Cardiac muscle cell (in vitro differentiated cells and primary cell): ENCODE data around the gene THG1L. TPM values are rescaled to one million over a fixed set of nuclear protein-coding genes. Genes with fewer than 3 reads are reported as not detected.

Source experiments
- DNase-seq, 2 donors: peaks; one replicate each; pipeline versions ENCODE4 v3.0.0 to v3.0.0-alpha.2; 2010 to 2017; ENCODE audit warnings: low read depth in 1 of 2, low spot score in 1 of 2
- H3K27ac ChIP-seq: fragments of 200-600 bp; sonication (generic); 2 replicates; pipeline ENCODE4 v1.5.1; 2016
- H3K27me3 ChIP-seq: fragments of 200-600 bp; sonication (generic); 2 replicates; pipeline ENCODE4 v1.6.0; 2016; ENCODE audit warnings: control low read depth
- H3K36me3 ChIP-seq: fragments of 200-600 bp; sonication (generic); 2 replicates; pipeline ENCODE4 v1.5.1; 2016; ENCODE audit warnings: control low read depth
- H3K4me1 ChIP-seq: fragments of 200-600 bp; sonication (generic); 2 replicates; pipeline ENCODE4 v1.8.1; 2017; ENCODE audit warnings: low read depth, mild to moderate bottlenecking, mixed run types
- H3K4me3 ChIP-seq: fragments of 200-600 bp; sonication (generic); 2 replicates; pipeline ENCODE4 v1.5.1; 2016; ENCODE audit warnings: mild to moderate bottlenecking
- H3K9me3 ChIP-seq: fragments of 200-600 bp; sonication (generic); 2 replicates; pipeline ENCODE4 v1.5.1; 2017; ENCODE audit warnings: low read depth, mild to moderate bottlenecking, control low read depth
- CTCF ChIP-seq: IDR thresholded peaks from 2 replicates; pipeline ENCODE4 v1.5.1; 2012; ENCODE audit warnings: low read depth, mild to moderate bottlenecking, low read length
- polyA plus RNA-seq: library from polyadenylated mRNA; unstranded; fragments of >200 nt; fragmentation: Nextera tagmentation; extraction: Ambion mirVana; gene quantifications from 2 replicates; pipeline ENCODE4 v1.2.1, GENCODE V29; 2016
- total RNA-seq: library from RNA; depleted of rRNA; stranded (reverse); fragments of >200 nt; gene quantifications from 2 replicates; pipeline ENCODE4 v1.2.3, GENCODE V29; 2016

Gene THG1L
- total and polyA plus RNA-seq, 2 experiments from 2014 or later = 6.1 to 10.0 TPM

- Histone ChIP-seq H3K27ac (no peak overlapping the region), H3K4me1 (no peaks in the 10 kb centered on the region), H3K4me3 (no peak overlapping the region), H3K27me3 (no peaks in the 10 kb centered on the region), H3K9me3 (no peaks in the 10 kb centered on the region), H3K36me3 (no peaks in the 10 kb centered on the region)
- DNase-seq = no peak
- no peak for TF ChIP-seq CTCF
Measured at GRCh38 chr5:157732130-157732514, 902 bp downstream of the THG1L start.

GRCh38 chr5:157732596-157733262 lies 1.5 kb downstream of the THG1L start:
- H3K27ac ChIP-seq = no peak overlapping the region
- H3K36me3 ChIP-seq = no peaks in the 10 kb centered on the region
- no peaks in the 10 kb centered on the region for H3K27me3 ChIP-seq
- no peaks in the 10 kb centered on the region for H3K4me1 ChIP-seq
- no peaks in the 10 kb centered on the region for H3K9me3 ChIP-seq
- no peak for DNase-seq
- H3K4me3 ChIP-seq = no peak overlapping the region
- no peak for TF ChIP-seq CTCF

GRCh38 chr5:157734436-157734835 lies 3.2 kb downstream of the THG1L start:
- H3K27me3 ChIP-seq = no peaks in the 10 kb centered on the region
- no peak overlapping the region for H3K4me3 ChIP-seq
- TF ChIP-seq CTCF = no peak

GRCh38 chr5:157735991-157736390 lies 4.8 kb downstream of the THG1L start:
- H3K27ac ChIP-seq = no peak overlapping the region
- H3K36me3 ChIP-seq = no peaks in the 10 kb centered on the region
- H3K27me3 ChIP-seq = no peaks in the 10 kb centered on the region
- TF ChIP-seq CTCF = no peak
- no peaks in the 10 kb centered on the region for H3K4me1 ChIP-seq
- no peak overlapping the region for H3K4me3 ChIP-seq
- no peaks in the 10 kb centered on the region for H3K9me3 ChIP-seq
- DNase-seq = no peak

More at GRCh38 chr5:157734436-157734835, 3.2 kb downstream of the THG1L start:
- no peaks in the 10 kb centered on the region for H3K9me3 ChIP-seq
- H3K27ac ChIP-seq = no peak overlapping the region
- DNase-seq = no peak
- no peaks in the 10 kb centered on the region for H3K4me1 ChIP-seq
- no peaks in the 10 kb centered on the region for H3K36me3 ChIP-seq

GRCh38 chr5:157739388-157740228 lies 8.4 kb downstream of the THG1L start:
- no peaks in the 10 kb centered on the region for H3K27me3 ChIP-seq

More at GRCh38 chr5:157739388-157740228, 8.4 kb downstream of the THG1L start:
- no peak overlapping the region for H3K27ac ChIP-seq
- DNase-seq = no peak
- no peak for TF ChIP-seq CTCF
- no peak overlapping the region for H3K4me3 ChIP-seq
- H3K36me3 ChIP-seq = no peaks in the 10 kb centered on the region
- no peaks in the 10 kb centered on the region for H3K9me3 ChIP-seq
- H3K4me1 ChIP-seq = no peaks in the 10 kb centered on the region
